Naive thymus-derived CD4-positive, alpha-beta T cell (primary cell): ENCODE data around the gene MYO1F. TPM values are rescaled to one million over a fixed set of nuclear protein-coding genes. Genes with fewer than 3 reads are reported as not detected.

Experiments
- ATAC-seq: fragments of 150-1000 bp; cut with Tn5 transposase; 2 replicates; pipeline ENCODE4 v1.10.0; 2021; ENCODE audit warnings: mild to moderate bottlenecking, moderate library complexity
- CTCF ChIA-PET: fragments of 350-600 bp; sonication (Branson Sonifier 250); formaldehyde crosslinking; loops from one replicate; lab custom pipeline; 2021; ENCODE audit warnings: antibody characterized with exemption; lab: Charles Lee
- POLR2A ChIA-PET: fragments of 350-600 bp; sonication (Branson Sonifier 250); formaldehyde crosslinking; loops from one replicate; lab custom pipeline; 2021; ENCODE audit warnings: antibody characterized with exemption, inconsistent platforms; lab: Charles Lee
- DNase-seq, 9 donors: peaks; one replicate each; pipeline versions ENCODE4 v3.0.0 to v3.0.0-alpha.2; 2020 to 2022; ENCODE audit warnings: mixed read lengths in 1 of 9
- H3K27ac ChIP-seq: one replicate; pipeline ENCODE4 v1.7.0; 2013; ENCODE audit warnings: mild to moderate bottlenecking, low read depth, low read length, moderate library complexity
- H3K27me3 ChIP-seq, 2 donors: one replicate each; pipeline ENCODE4 v1.7.0; 2013; ENCODE audit warnings: low read length in 2 of 2, mild to moderate bottlenecking in 2 of 2, moderate library complexity in 2 of 2; ENCODE audit not compliant: control insufficient read depth in 2 of 2, insufficient read depth in 2 of 2
- H3K36me3 ChIP-seq, 3 experiments: 1 replicate in 2 of 3; 2 replicates in 1 of 3; pipeline ENCODE4 v1.7.0; 2013; ENCODE audit warnings: low read length in 3 of 3, mild to moderate bottlenecking in 3 of 3, moderate library complexity in 1 of 3; ENCODE audit not compliant: insufficient read depth in 3 of 3, control insufficient read depth in 2 of 3
- H3K4me1 ChIP-seq, 2 donors: one replicate each; pipeline ENCODE4 v1.7.0; 2013; ENCODE audit warnings: low read length in 2 of 2, mild to moderate bottlenecking in 2 of 2, moderate library complexity in 1 of 2; ENCODE audit not compliant: control insufficient read depth in 2 of 2, insufficient read depth in 2 of 2
- H3K4me3 ChIP-seq: 2 replicates; pipeline ENCODE4 v1.7.0; 2013; ENCODE audit warnings: mild to moderate bottlenecking, low read length
- H3K9me3 ChIP-seq, 3 experiments: 1 replicate in 2 of 3; 2 replicates in 1 of 3; pipeline ENCODE4 v1.7.0; 2013; ENCODE audit warnings: low read length in 3 of 3; ENCODE audit not compliant: control insufficient read depth in 2 of 3
- H3K27ac Mint-ChIP-seq, 9 donors: one replicate each; pipeline ENCODE4 v1.8.0; 2020 to 2022; ENCODE audit warnings: mixed read lengths in 9 of 9, mild to moderate bottlenecking in 8 of 9, moderate library complexity in 5 of 9, inconsistent platforms in 2 of 9
- H3K27me3 Mint-ChIP-seq, 5 donors: one replicate each; pipeline ENCODE4 v1.8.0; 2021 to 2022; ENCODE audit warnings: mixed read lengths in 5 of 5, mild to moderate bottlenecking in 1 of 5
- H3K36me3 Mint-ChIP-seq, 5 donors: one replicate each; pipeline ENCODE4 v1.8.0; 2020 to 2022; ENCODE audit warnings: mixed read lengths in 5 of 5, mild to moderate bottlenecking in 3 of 5, inconsistent platforms in 1 of 5
- H3K4me1 Mint-ChIP-seq, 7 donors: one replicate each; pipeline ENCODE4 v1.8.0; 2020 to 2022; ENCODE audit warnings: mixed read lengths in 7 of 7, mild to moderate bottlenecking in 3 of 7, inconsistent platforms in 1 of 7
- H3K4me3 Mint-ChIP-seq, 10 donors: one replicate each; pipeline ENCODE4 v1.8.0; 2020 to 2022; ENCODE audit warnings: mild to moderate bottlenecking in 10 of 10, mixed read lengths in 10 of 10, moderate library complexity in 6 of 10, inconsistent platforms in 2 of 10
- H3K9me3 Mint-ChIP-seq, 11 donors: one replicate each; pipeline ENCODE4 v1.8.0; 2020 to 2022; ENCODE audit warnings: mixed read lengths in 11 of 11, mild to moderate bottlenecking in 4 of 11, inconsistent platforms in 1 of 11, moderate library complexity in 1 of 11
- intact Hi-C, 2 donors: fragments of 100-400 bp; cut with micrococcal nuclease; formaldehyde crosslinking; loops; one replicate each; pipeline ENCODE4 v1.15.1; 2023
- polyA plus RNA-seq, 2 donors: library from polyadenylated mRNA; unstranded; fragments of 300-500 nt; fragmentation: Illumina TruSeq; gene quantifications; one replicate each; pipeline ENCODE4 v1.2.3, GENCODE V29; 2021
- total RNA-seq, 6 experiments: library from RNA in 5 of 6; stranded (reverse) in 5 of 6; gene quantifications; 1 replicate in 5 of 6; 2 replicates in 1 of 6; pipeline ENCODE4 v1.2.3 and lab custom pipeline; 2021 to 2026

The MYO1F gene
- total and polyA plus RNA-seq, 7 experiments from 2014 or later, result 0.83 to 472 (median 26.7) TPM

GRCh38 chr19:8494158-8494557 is 83.1 kb downstream of the MYO1F start:
- Mint-ChIP-seq H3K4me1 (peaks cover 5 to 33% (median 16%) of the 10 kb centered on the region in 7 donors), H3K9me3 (no peaks in the 10 kb centered on the region), H3K27ac (peak overlapping the region; percentile 49 to 87 (median 75)), H3K4me3 (peak overlapping the region in 7 of 10 donors; percentile 29 to 62 (median 41)), H3K27me3 (no peaks in the 10 kb centered on the region), H3K36me3 (no peaks in the 10 kb centered on the region)
- peak overlapping the region; percentile 55 for H3K27ac ChIP-seq
- ChIA-PET CTCF (interaction anchor here (0.5 to 1.5 kb wide), 6 partner anchors 14 to 165 kb away, joined by 3 to 5 read pairs (median 4); partner anchors contain the start of gene ZNF414), POLR2A (interaction anchor here (0.6 to 3.4 kb wide), 8 partner anchors 20 to 99 kb away, joined by 3 to 25 read pairs (median 4); partner anchors contain the start of genes MARCHF2 and ZNF414)
- H3K9me3 ChIP-seq, result no peaks in the 10 kb centered on the region
- DNase-seq (no peak), ATAC-seq (peak; percentile 54)
- H3K36me3 ChIP-seq, result no peaks in the 10 kb centered on the region
- intact Hi-C loops, result no loop called here
- H3K4me3 ChIP-seq, result no peak overlapping the region
- no peaks in the 10 kb centered on the region for H3K27me3 ChIP-seq
- H3K4me1 ChIP-seq, result peaks cover 0 to 10% of the 10 kb centered on the region in 2 donors

- no peaks in the 10 kb centered on the region for H3K27me3 Mint-ChIP-seq
- ChIA-PET POLR2A (interaction anchor here (0.7 to 1.4 kb wide), 2 partner anchors 9 to 22 kb away, joined by 3 to 4 read pairs; no protein-coding TSS in a partner anchor), CTCF (interaction anchor here (0.9 to 1.5 kb wide), 2 partner anchors 22 to 78 kb away, joined by 3 to 4 read pairs; partner anchors contain the start of genes MARCHF2 and ZNF414)
- no peak overlapping the region for H3K4me3 ChIP-seq
- ATAC-seq (no peak), DNase-seq (no peak)
- H3K36me3 Mint-ChIP-seq, result peaks cover 3 to 19% (median 14%) of the 10 kb centered on the region in 5 donors
- no peaks in the 10 kb centered on the region for H3K9me3 Mint-ChIP-seq
- H3K9me3 ChIP-seq, result no peaks in the 10 kb centered on the region
- no peak overlapping the region for H3K4me3 Mint-ChIP-seq
- peaks cover 22 to 52% (median 37%) of the 10 kb centered on the region in 7 donors for H3K4me1 Mint-ChIP-seq
- peak overlapping the region in 3 of 9 donors; percentile 10 to 38 (median 38) for H3K27ac Mint-ChIP-seq
- H3K4me1 ChIP-seq, result peaks cover 10 to 28% of the 10 kb centered on the region in 2 donors
- no peaks in the 10 kb centered on the region for H3K27me3 ChIP-seq
- H3K36me3 ChIP-seq, result peaks cover 5 to 25% (median 7%) of the 10 kb centered on the region in 3 experiments
- intact Hi-C loops, result no loop called here
- no peak overlapping the region for H3K27ac ChIP-seq
These were observed 85.7 kb downstream of the MYO1F start for GRCh38 chr19:8491574-8491973.

GRCh38 chr19:8490873-8491272 is 86.4 kb downstream of the MYO1F start:
- H3K4me3 Mint-ChIP-seq, result peak overlapping the region in 1 of 10 donors; percentile 21
- H3K27me3 Mint-ChIP-seq, result no peaks in the 10 kb centered on the region
- no peak overlapping the region for H3K4me3 ChIP-seq
- H3K4me1 Mint-ChIP-seq, result peaks cover 28 to 56% (median 42%) of the 10 kb centered on the region in 7 donors
- H3K36me3 ChIP-seq, result peaks cover 10 to 32% (median 12%) of the 10 kb centered on the region in 3 experiments
- no peak for DNase-seq
- H3K27ac ChIP-seq, result no peak overlapping the region
- ATAC-seq, result no peak
- POLR2A ChIA-PET, result interaction anchor here (1.4 kb wide), 1 partner anchor 9 kb away, joined by 4 read pairs; no protein-coding TSS in a partner anchor
- CTCF ChIA-PET, result interaction anchor here (0.9 kb wide), 1 partner anchor 78 kb away, joined by 3 read pairs; the partner anchor contains the start of gene MARCHF2
- no peaks in the 10 kb centered on the region for H3K9me3 ChIP-seq
- intact Hi-C loops, result no loop called here
- no peaks in the 10 kb centered on the region for H3K27me3 ChIP-seq
- H3K27ac Mint-ChIP-seq, result peak overlapping the region in 4 of 9 donors; percentile 5 to 60 (median 10)
- peaks cover 3 to 24% (median 17%) of the 10 kb centered on the region in 5 donors for H3K36me3 Mint-ChIP-seq
- peaks cover 15 to 35% of the 10 kb centered on the region in 2 donors for H3K4me1 ChIP-seq
- no peaks in the 10 kb centered on the region for H3K9me3 Mint-ChIP-seq

GRCh38 chr19:8490395-8490760 is 86.9 kb downstream of the MYO1F start:
- H3K4me1 ChIP-seq, result peaks cover 15 to 37% of the 10 kb centered on the region in 2 donors
- ChIA-PET CTCF (no interaction called here), POLR2A (interaction anchor here (0.5 kb wide), 1 partner anchor 26 kb away, joined by 4 read pairs; no protein-coding TSS in a partner anchor)
- peaks cover 25 to 52% (median 37%) of the 10 kb centered on the region in 7 donors for H3K4me1 Mint-ChIP-seq
- no peak overlapping the region for H3K4me3 ChIP-seq
- H3K4me3 Mint-ChIP-seq, result peak overlapping the region in 1 of 10 donors; percentile 21
- peaks cover 3 to 25% (median 17%) of the 10 kb centered on the region in 5 donors for H3K36me3 Mint-ChIP-seq
- no peaks in the 10 kb centered on the region for H3K27me3 Mint-ChIP-seq
- no peaks in the 10 kb centered on the region for H3K9me3 ChIP-seq
- ATAC-seq, result no peak
- H3K27me3 ChIP-seq, result no peaks in the 10 kb centered on the region
- no peaks in the 10 kb centered on the region for H3K9me3 Mint-ChIP-seq
- peak overlapping the region in 1 of 9 donors; percentile 60 for H3K27ac Mint-ChIP-seq
- DNase-seq, result no peak
- H3K27ac ChIP-seq, result no peak overlapping the region
- intact Hi-C loops, result no loop called here
- H3K36me3 ChIP-seq, result peaks cover 14 to 37% (median 17%) of the 10 kb centered on the region in 3 experiments

GRCh38 chr19:8489561-8490394 is 87.5 kb downstream of the MYO1F start:
- Mint-ChIP-seq H3K4me3 (peak overlapping the region in 1 of 10 donors; percentile 39), H3K4me1 (peaks cover 22 to 47% (median 38%) of the 10 kb centered on the region in 7 donors), H3K9me3 (no peaks in the 10 kb centered on the region), H3K27ac (peak overlapping the region in 3 of 9 donors; percentile 54 to 79 (median 59)), H3K36me3 (peaks cover 7 to 30% (median 17%) of the 10 kb centered on the region in 5 donors), H3K27me3 (no peaks in the 10 kb centered on the region)
- ChIA-PET CTCF (interaction anchor here (0.7 kb wide), 1 partner anchor 24 kb away, joined by 3 read pairs; the partner anchor contains the start of gene ZNF414), POLR2A (interaction anchor here (0.5 to 2.9 kb wide), 2 partner anchors 24 to 26 kb away, joined by 4 to 32 read pairs; partner anchors contain the start of gene ZNF414)
- Histone ChIP-seq H3K9me3 (no peaks in the 10 kb centered on the region), H3K4me1 (peaks cover 15 to 34% of the 10 kb centered on the region in 2 donors), H3K27me3 (no peaks in the 10 kb centered on the region), H3K4me3 (no peak overlapping the region), H3K36me3 (peaks cover 15 to 43% (median 19%) of the 10 kb centered on the region in 3 experiments), H3K27ac (no peak overlapping the region)
- no peak for ATAC-seq
- DNase-seq, result no peak
- intact Hi-C loops, result loop anchor here in 1 of 2 donors (10.0 kb wide), 1 partner anchor 135 kb away; no protein-coding TSS in a partner anchor

- POLR2A ChIA-PET, result interaction anchor here (0.7 to 3.1 kb wide), 9 partner anchors 9 to 91 kb away, joined by 3 to 32 read pairs (median 8); partner anchors contain the start of genes HNRNPM, MYO1F and ZNF414
- Mint-ChIP-seq H3K27me3 (no peaks in the 10 kb centered on the region), H3K27ac (peak overlapping the region; percentile 59 to 94 (median 89)), H3K4me1 (peaks cover 22 to 38% (median 34%) of the 10 kb centered on the region in 7 donors), H3K9me3 (peaks cover 0 to 2% (median 0%) of the 10 kb centered on the region in 11 donors), H3K36me3 (peaks cover 7 to 40% (median 17%) of the 10 kb centered on the region in 5 donors), H3K4me3 (peak overlapping the region in 4 of 10 donors; percentile 28 to 72 (median 66))
- DNase-seq (no peak), ATAC-seq (no peak)
- Histone ChIP-seq H3K36me3 (peaks cover 15 to 57% (median 19%) of the 10 kb centered on the region in 3 experiments), H3K9me3 (no peaks in the 10 kb centered on the region), H3K4me1 (peaks cover 15 to 26% of the 10 kb centered on the region in 2 donors), H3K4me3 (no peak overlapping the region), H3K27ac (peak overlapping the region; percentile 48), H3K27me3 (no peaks in the 10 kb centered on the region)
- CTCF ChIA-PET, result interaction anchor here (1.3 to 3.2 kb wide), 6 partner anchors 15 to 95 kb away, joined by 4 to 84 read pairs (median 5); partner anchors contain the start of genes PRAM1 and ZNF414
- intact Hi-C loops, result loop anchor here in 1 of 2 donors (10.0 kb wide), 1 partner anchor 134 kb away; no protein-coding TSS in a partner anchor
These were observed 88.9 kb downstream of the MYO1F start for GRCh38 chr19:8488365-8488764.
